Common myeloid progenitor, CD34-positive (primary cell): ENCODE measurements around the gene RAD51B.

Experiments used
- CTCF ChIA-PET: fragments of 350-600 bp; sonication (Branson Sonifier 250); formaldehyde crosslinking; loops from one replicate; lab custom pipeline; 2021; ENCODE audit warnings: antibody characterized with exemption; lab: Charles Lee
- POLR2A ChIA-PET: fragments of 350-600 bp; sonication (Branson Sonifier 250); formaldehyde crosslinking; loops from one replicate; lab custom pipeline; 2021; ENCODE audit warnings: antibody characterized with exemption; lab: Charles Lee
- DNase-seq, 3 donors: peaks; one replicate each; pipeline versions ENCODE4 v3.0.0 to v3.0.0-alpha.2; 2013
- H3K27ac ChIP-seq, 2 experiments: 1 replicate in 1 of 2; 2 replicates in 1 of 2; pipeline ENCODE4 v1.7.0; 2013; ENCODE audit warnings: inconsistent platforms in 2 of 2, low read length in 2 of 2, mild to moderate bottlenecking in 2 of 2, low read depth in 1 of 2, moderate library complexity in 1 of 2; ENCODE audit not compliant: severe bottlenecking in 2 of 2, insufficient read depth in 1 of 2, poor library complexity in 1 of 2
- H3K27me3 ChIP-seq, 5 experiments: replicated peaks in 2 of 5; 1 replicate in 3 of 5; 2 replicates in 2 of 5; pipeline versions ENCODE4 v1.6.1 to v1.7.0; 2013; ENCODE audit warnings: low read length in 4 of 5, mild to moderate bottlenecking in 2 of 5, moderate library complexity in 2 of 5, inconsistent platforms in 1 of 5; ENCODE audit not compliant: insufficient read depth in 5 of 5, control insufficient read depth in 4 of 5
- H3K36me3 ChIP-seq, 4 experiments: 1 replicate in 2 of 4; 2 replicates in 2 of 4; pipeline versions ENCODE4 v1.6.1 to v1.7.0; 2013; ENCODE audit warnings: low read length in 3 of 4, control low read depth in 1 of 4, mild to moderate bottlenecking in 1 of 4; ENCODE audit not compliant: control insufficient read depth in 4 of 4, insufficient read depth in 4 of 4
- H3K4me1 ChIP-seq, 4 experiments: 1 replicate in 3 of 4; 2 replicates in 1 of 4; pipeline versions ENCODE4 v1.6.1 to v1.7.1; 2013; ENCODE audit warnings: low read length in 3 of 4, mild to moderate bottlenecking in 3 of 4, control low read depth in 1 of 4, inconsistent platforms in 1 of 4, moderate library complexity in 1 of 4; ENCODE audit not compliant: control insufficient read depth in 4 of 4, insufficient read depth in 4 of 4; ENCODE audit errors: control extremely low read depth in 1 of 4
- H3K4me3 ChIP-seq, 7 experiments: 1 replicate in 4 of 7; 2 replicates in 3 of 7; pipeline versions ENCODE4 v1.5.1 to v1.7.0; 2013; ENCODE audit warnings: mild to moderate bottlenecking in 7 of 7, low read length in 6 of 7, moderate library complexity in 6 of 7, inconsistent platforms in 2 of 7, low read depth in 2 of 7, control low read depth in 1 of 7; ENCODE audit not compliant: insufficient read depth in 4 of 7, control insufficient read depth in 1 of 7; ENCODE audit errors: extremely low read depth in 1 of 7
- H3K9me3 ChIP-seq, 5 experiments: 1 replicate in 4 of 5; 2 replicates in 1 of 5; pipeline versions ENCODE4 v1.6.1 to v1.7.1; 2013; ENCODE audit warnings: low read length in 4 of 5, mild to moderate bottlenecking in 2 of 5, inconsistent platforms in 1 of 5, low read depth in 1 of 5, moderate library complexity in 1 of 5; ENCODE audit not compliant: control insufficient read depth in 4 of 5, insufficient read depth in 2 of 5; ENCODE audit errors: control extremely low read depth in 1 of 5
- WGBS: methylation state at CpG from one replicate; pipeline ENCODE4 v1.1.5; 2013; ENCODE audit not compliant: insufficient coverage; 5-methylcytosine and 5-hydroxymethylcytosine counted together

RAD51B gene

DNA sequence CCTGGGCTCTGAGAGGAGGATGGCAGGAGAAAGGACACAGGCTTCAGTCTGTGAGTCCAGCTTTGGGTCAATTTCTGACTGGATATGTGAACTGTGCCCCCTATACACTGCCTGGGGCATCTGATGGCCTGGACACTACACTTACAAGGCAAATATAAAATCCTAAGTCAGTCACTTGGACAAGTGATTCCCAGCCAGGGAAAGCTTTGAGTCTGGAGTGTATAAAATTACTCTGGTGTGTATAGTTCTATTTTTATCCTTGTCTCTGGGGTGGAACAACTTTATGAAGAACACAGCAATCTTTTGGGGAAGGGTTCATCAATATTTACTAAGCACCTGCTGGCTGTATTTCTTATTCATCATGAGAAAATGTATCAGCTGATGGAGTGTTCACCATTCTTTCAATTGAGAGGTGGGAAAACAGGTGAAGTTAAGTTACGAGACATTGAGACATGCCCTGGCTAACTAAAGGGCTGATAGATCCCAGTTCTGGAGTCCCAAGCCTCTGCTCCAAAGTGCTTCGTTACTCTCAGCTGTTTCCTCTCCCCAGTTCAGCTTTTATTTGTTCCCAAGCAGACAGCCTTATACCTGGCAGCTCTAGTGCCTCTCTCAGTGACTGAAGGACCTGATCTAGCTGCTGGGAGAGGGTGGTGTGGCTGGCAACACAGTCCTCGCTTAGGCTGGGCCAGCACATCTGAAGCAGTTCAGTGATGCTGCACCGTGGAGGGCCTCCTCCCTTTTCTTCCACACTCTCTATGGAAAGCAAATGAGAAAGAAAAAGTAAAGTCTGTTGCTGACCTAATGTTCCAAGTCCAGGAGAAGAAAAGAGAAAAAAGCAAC is 34.1 kb upstream of the RAD51B start:
- H3K9me3 ChIP-seq = no peaks in the 10 kb centered on the region
- 100% methylated on average over 2 of the region's 4 CpGs for WGBS
- POLR2A ChIA-PET = no interaction called here

DNA sequence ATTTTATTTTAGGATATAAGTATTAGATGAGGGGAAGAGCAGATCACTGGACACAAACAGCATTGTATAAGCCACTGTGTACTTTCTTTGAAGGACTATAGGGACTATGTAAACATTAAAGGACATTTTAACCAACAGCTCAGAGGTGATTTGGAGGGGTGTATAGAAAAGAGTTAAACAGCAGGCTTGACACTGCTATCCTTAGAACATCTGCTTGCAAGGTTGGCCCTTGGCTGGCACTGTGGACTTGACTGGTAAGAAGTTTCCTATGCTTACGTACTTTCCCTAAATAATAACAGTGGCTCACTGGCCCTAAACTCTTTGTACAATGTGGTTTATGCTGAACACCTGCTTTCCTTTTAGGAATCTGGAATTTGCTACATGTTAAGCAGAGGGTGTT is 31.9 kb upstream of the RAD51B start:
- no CpG with 5 or more reads among the region's 1 CpG for WGBS
- Histone ChIP-seq H3K4me3 (no peak overlapping the region), H3K27ac (no peak overlapping the region), H3K36me3 (peaks cover 36 to 85% (median 68%) of the 10 kb centered on the region in 4 experiments), H3K27me3 (no peaks in the 10 kb centered on the region), H3K9me3 (no peaks in the 10 kb centered on the region), H3K4me1 (no peaks in the 10 kb centered on the region)
- CTCF ChIA-PET = no interaction called here
- no peak for DNase-seq
- POLR2A ChIA-PET = no interaction called here

More for the DNA sequence above, 34.1 kb upstream of the RAD51B start:
- H3K27me3 ChIP-seq = no peaks in the 10 kb centered on the region
- H3K27ac ChIP-seq = no peak overlapping the region
- H3K4me1 ChIP-seq = no peaks in the 10 kb centered on the region
- no peak overlapping the region for H3K4me3 ChIP-seq
- CTCF ChIA-PET = interaction anchor here (1.2 kb wide), 1 partner anchor 12 kb away, joined by 3 read pairs; no protein-coding TSS in a partner anchor
- DNase-seq = no peak
- peaks cover 34 to 93% (median 80%) of the 10 kb centered on the region in 4 experiments for H3K36me3 ChIP-seq

DNA sequence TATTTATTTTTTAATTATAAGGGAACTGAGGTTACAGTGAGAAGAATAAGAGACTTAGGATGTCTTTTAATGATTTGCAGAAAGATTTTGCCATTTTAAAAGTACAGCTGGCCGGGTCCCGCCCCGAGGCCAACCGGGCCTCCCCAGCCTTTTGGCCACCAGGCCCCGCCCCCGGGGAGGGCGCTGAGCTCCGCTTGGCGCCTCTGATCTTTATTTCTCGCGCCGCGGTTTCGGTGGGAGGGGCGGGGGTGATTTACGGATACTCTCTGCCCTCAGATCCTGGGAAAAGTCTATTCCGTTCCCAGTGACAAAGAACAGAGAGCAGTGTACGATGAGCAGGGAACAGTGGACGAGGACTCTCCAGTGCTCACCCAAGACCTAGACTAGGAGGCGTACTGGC is 20.8 kb upstream of the RAD51B start:
- Histone ChIP-seq H3K27ac (no peak overlapping the region), H3K36me3 (peaks cover 27 to 83% (median 57%) of the 10 kb centered on the region in 4 experiments), H3K27me3 (no peaks in the 10 kb centered on the region), H3K4me3 (no peak overlapping the region), H3K4me1 (no peaks in the 10 kb centered on the region), H3K9me3 (no peaks in the 10 kb centered on the region)
- 94% methylated on average over 20 of the region's 20 CpGs for WGBS
- POLR2A ChIA-PET = no interaction called here
- CTCF ChIA-PET = interaction anchor here (0.5 kb wide), 1 partner anchor 182 kb away, joined by 5 read pairs; no protein-coding TSS in a partner anchor
- no peak for DNase-seq

DNA sequence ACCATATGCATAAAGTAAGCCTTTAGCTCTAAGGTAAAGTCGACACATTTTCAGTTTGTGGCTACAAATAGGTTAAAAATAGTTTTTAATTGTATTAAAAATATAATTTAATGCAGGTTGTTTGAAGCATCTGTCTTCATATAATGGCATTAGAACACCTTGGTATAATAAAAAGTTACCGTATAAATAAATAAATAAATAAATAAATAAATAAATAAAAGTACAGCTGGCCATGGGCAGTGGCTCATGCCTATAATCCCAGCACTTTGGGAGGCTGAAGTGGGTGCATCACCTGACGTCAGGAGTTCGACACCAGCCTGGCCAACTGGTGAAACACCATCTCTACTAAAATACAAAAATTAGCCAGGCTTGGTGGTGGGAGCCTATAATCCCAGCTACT is 18.8 kb upstream of the RAD51B start:
- H3K4me3 ChIP-seq = no peak overlapping the region
- H3K27me3 ChIP-seq = no peaks in the 10 kb centered on the region
- no peak overlapping the region for H3K27ac ChIP-seq
- 100% methylated on average over 2 of the region's 4 CpGs for WGBS
- no peaks in the 10 kb centered on the region for H3K9me3 ChIP-seq
- H3K4me1 ChIP-seq = no peaks in the 10 kb centered on the region
- H3K36me3 ChIP-seq = peaks cover 19 to 81% (median 54%) of the 10 kb centered on the region in 4 experiments
- DNase-seq = no peak
- ChIA-PET POLR2A (no interaction called here), CTCF (no interaction called here)

DNA sequence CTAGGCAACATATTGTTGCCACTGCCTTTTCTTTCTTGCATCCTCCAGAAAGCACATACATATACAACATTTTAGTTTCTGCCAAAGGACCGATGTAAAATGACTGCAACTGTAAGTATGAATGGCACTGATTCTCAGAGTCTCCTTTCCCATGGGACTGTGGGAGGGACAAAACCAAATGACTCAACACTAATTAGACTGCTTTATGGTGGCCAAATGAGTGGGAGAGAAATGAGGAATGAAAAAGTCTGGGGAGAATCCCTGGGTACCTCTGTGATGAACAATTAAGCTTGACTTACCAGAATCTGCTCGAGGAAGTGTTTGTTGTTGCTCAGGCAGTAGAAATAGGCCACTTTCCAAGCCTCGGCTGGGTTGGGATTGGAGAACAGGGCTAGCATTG is 13.3 kb upstream of the RAD51B start:
- no peak overlapping the region for H3K4me3 ChIP-seq
- DNase-seq = no peak
- peaks cover 23 to 90% (median 68%) of the 10 kb centered on the region in 4 experiments for H3K36me3 ChIP-seq
- no peaks in the 10 kb centered on the region for H3K4me1 ChIP-seq
- CTCF ChIA-PET = interaction anchor here (1.2 kb wide), 1 partner anchor 36 kb away, joined by 3 read pairs; no protein-coding TSS in a partner anchor
- H3K27me3 ChIP-seq = no peaks in the 10 kb centered on the region
- H3K9me3 ChIP-seq = no peaks in the 10 kb centered on the region
- WGBS = 94% methylated on average over 3 of the region's 3 CpGs
- H3K27ac ChIP-seq = no peak overlapping the region
- POLR2A ChIA-PET = no interaction called here

DNA sequence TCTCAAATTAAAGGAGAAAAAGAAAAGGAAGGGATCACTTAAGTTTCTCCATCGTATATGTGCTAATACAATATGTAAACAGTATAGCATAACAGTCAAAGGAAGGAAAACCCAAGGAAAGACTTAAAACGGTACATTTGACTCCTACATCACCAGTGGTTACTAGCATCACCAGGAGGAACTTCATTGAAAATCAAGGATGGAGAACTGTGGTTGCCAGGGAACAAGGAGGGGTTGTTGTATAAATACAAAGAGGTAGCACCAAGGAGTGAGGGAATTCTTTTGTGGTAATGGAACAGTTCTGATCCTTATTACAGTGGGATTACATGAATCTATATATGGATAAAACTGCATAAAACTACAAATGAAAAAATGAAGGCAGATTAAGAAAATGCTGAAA is 4.8 kb upstream of the RAD51B start:
- Histone ChIP-seq H3K27me3 (no peaks in the 10 kb centered on the region), H3K4me1 (peaks cover 8 to 30% (median 22%) of the 10 kb centered on the region in 4 experiments), H3K36me3 (peaks cover 9 to 27% (median 19%) of the 10 kb centered on the region in 4 experiments), H3K9me3 (no peaks in the 10 kb centered on the region), H3K4me3 (peak overlapping the region in 1 of 7 experiments; percentile 1), H3K27ac (no peak overlapping the region)
- ChIA-PET CTCF (no interaction called here), POLR2A (no interaction called here)
- no CpG with 5 or more reads among the region's 2 CpGs for WGBS
- DNase-seq = no peak

DNA sequence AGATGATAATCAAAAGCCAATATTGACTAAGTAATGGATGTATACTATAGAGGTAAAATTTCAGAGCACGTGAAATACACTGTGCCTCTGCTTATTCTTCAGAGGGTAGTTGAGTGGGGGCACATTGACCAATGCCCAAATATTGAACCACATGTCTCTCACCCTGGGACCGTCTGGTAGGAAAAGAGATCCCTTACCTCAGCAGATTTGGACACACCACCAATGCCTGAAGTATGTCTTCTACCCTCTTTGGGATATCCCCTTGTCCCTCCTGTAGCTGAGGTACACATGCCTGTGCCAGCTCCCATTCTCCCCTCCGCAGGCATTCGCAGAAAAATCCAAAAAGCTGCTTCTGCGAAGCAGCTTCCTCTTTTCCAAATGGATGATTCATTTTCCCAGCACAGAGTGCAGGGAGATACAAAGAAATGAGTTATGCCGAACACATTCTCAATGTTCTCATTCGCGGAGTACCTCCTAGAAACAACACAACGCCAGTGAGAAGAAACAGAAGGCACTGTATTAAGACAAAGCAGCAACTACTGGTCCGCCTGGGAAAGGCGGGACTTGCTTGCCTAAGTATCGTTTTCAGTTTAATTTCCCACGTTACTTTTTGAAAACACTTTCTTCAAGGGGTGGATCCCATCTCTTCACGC is 3.9 kb upstream of the RAD51B start:
- 19% methylated on average over 8 of the region's 14 CpGs for WGBS
- Histone ChIP-seq H3K9me3 (no peaks in the 10 kb centered on the region), H3K27me3 (no peaks in the 10 kb centered on the region), H3K36me3 (peaks cover 6 to 18% (median 13%) of the 10 kb centered on the region in 4 experiments), H3K4me3 (peak overlapping the region; percentile 82 to 99 (median 96)), H3K4me1 (peaks cover 13 to 38% (median 29%) of the 10 kb centered on the region in 4 experiments), H3K27ac (peak overlapping the region; percentile 82 to 93)
- peak; percentile 6 to 54 (median 42) for DNase-seq
- POLR2A ChIA-PET = no interaction called here
- CTCF ChIA-PET = interaction anchor here (0.9 kb wide), 1 partner anchor 36 kb away, joined by 3 read pairs; no protein-coding TSS in a partner anchor
